COLO668 (cell line): ENCODE measurements around the gene PLXNA4.
A peak's percentile ranks its signal among the peaks of the same experiment; 100 is the strongest.
"Not testable (repeated sequence)": the region's sequence is repeated elsewhere in the genome, so short reads cannot be mapped to it uniquely, and the experiment has no call there.

Source experiments
- DNase-seq: peaks from one replicate; lab custom pipeline; 2025; ENCODE audit not compliant: unreplicated experiment; lab: John Stamatoyannopoulos, UW

Gene PLXNA4

GRCh38 chr7:132575982-132576720 lies at the start of gene PLXNA4:
Gene PLXNA4 (minus strand): TSS chr7:132576470. CDS start chr7:132508693, 67,777 bp downstream.
- DNase-seq, result peak; percentile 70

GRCh38 chr7:132625651-132626050 lies 49.4 kb upstream of the PLXNA4 start:
- DNase-seq, result no peak

- DNase-seq, result no peak
Measured at GRCh38 chr7:132622081-132622480, 45.8 kb upstream of the PLXNA4 start.

GRCh38 chr7:132619967-132620366 lies 43.7 kb upstream of the PLXNA4 start:
- DNase-seq, result no peak

GRCh38 chr7:132618956-132619305 lies 42.7 kb upstream of the PLXNA4 start:
- no peak for DNase-seq

GRCh38 chr7:132618271-132618955 lies 42.1 kb upstream of the PLXNA4 start:
- DNase-seq, result no peak

- no peak for DNase-seq
Measured at GRCh38 chr7:132614428-132615318, 38.4 kb upstream of the PLXNA4 start.

GRCh38 chr7:132613737-132614136 lies 37.5 kb upstream of the PLXNA4 start:
- no peak for DNase-seq

- no peak for DNase-seq
Measured at GRCh38 chr7:132610995-132611394, 34.7 kb upstream of the PLXNA4 start.

- DNase-seq, result no peak
Measured at GRCh38 chr7:132609906-132610520, 33.7 kb upstream of the PLXNA4 start.

- DNase-seq, result no peak
Measured at GRCh38 chr7:132609222-132609621, 33.0 kb upstream of the PLXNA4 start.

- DNase-seq, result no peak
Measured at GRCh38 chr7:132608523-132608922, 32.3 kb upstream of the PLXNA4 start.

GRCh38 chr7:132607656-132608055 lies 31.4 kb upstream of the PLXNA4 start:
- no peak for DNase-seq

GRCh38 chr7:132604121-132604520 lies 27.9 kb upstream of the PLXNA4 start:
- no peak for DNase-seq

GRCh38 chr7:132603220-132603833 lies 27.1 kb upstream of the PLXNA4 start:
- no peak for DNase-seq

GRCh38 chr7:132601783-132602182 lies 25.5 kb upstream of the PLXNA4 start:
- DNase-seq, result no peak

- DNase-seq, result no peak
Measured at GRCh38 chr7:132596588-132596987, 20.3 kb upstream of the PLXNA4 start.

GRCh38 chr7:132594741-132595140 lies 18.5 kb upstream of the PLXNA4 start:
- DNase-seq, result not testable (repeated sequence)

- DNase-seq, result no peak
Measured at GRCh38 chr7:132592936-132593335, 16.7 kb upstream of the PLXNA4 start.

- DNase-seq, result no peak
Measured at GRCh38 chr7:132592231-132592920, 16.1 kb upstream of the PLXNA4 start.
